HepG2 (cell line): ENCODE measurements around the gene MYBL2. TPM values are rescaled to one million over a fixed set of nuclear protein-coding genes. Genes with fewer than 3 reads are reported as not detected.

Source experiments
- BRCA1 ChIP-seq: sonication (generic); formaldehyde crosslinking; IDR thresholded peaks from 2 replicates; pipeline ENCODE4 v1.4.0; 2020; ENCODE audit warnings: missing genetic modification reagents
- FOXK1 ChIP-seq: sonication (generic); formaldehyde crosslinking; IDR thresholded peaks from 2 replicates; pipeline ENCODE4 v1.4.0; 2020; ENCODE audit warnings: low read depth, missing genetic modification reagents, borderline replicate concordance
- JDP2 ChIP-seq: sonication (generic); formaldehyde crosslinking; IDR thresholded peaks from 2 replicates; pipeline ENCODE4 v1.8.1; 2022; ENCODE audit warnings: missing genetic modification reagents, borderline replicate concordance
- KLF11 ChIP-seq: IDR thresholded peaks from 2 replicates; pipeline ENCODE4 v1.6.1; 2016; ENCODE audit warnings: missing compliant biosample characterization
- MED1 ChIP-seq: sonication (generic); formaldehyde crosslinking; IDR thresholded peaks from 2 replicates; pipeline ENCODE4 v1.4.0; 2020; ENCODE audit warnings: missing genetic modification reagents
- MIER2 ChIP-seq: IDR thresholded peaks from 2 replicates; pipeline ENCODE4 v1.6.1; 2016; ENCODE audit warnings: missing biosample characterization, missing genetic modification reagents
- RARG ChIP-seq: sonication (generic); formaldehyde crosslinking; IDR thresholded peaks from 2 replicates; pipeline ENCODE4 v1.4.0; 2020; ENCODE audit warnings: low read depth, mild to moderate bottlenecking, missing genetic modification reagents
- REL ChIP-seq: sonication (generic); formaldehyde crosslinking; conservative IDR thresholded peaks from 2 replicates; pipeline ENCODE4 v1.8.0; 2022; ENCODE audit warnings: mild to moderate bottlenecking, missing genetic modification reagents, moderate library complexity
- RFX3 ChIP-seq: IDR thresholded peaks from 2 replicates; pipeline ENCODE4 v1.6.1; 2016; ENCODE audit warnings: missing biosample characterization, missing genetic modification reagents
- SRF ChIP-seq: IDR thresholded peaks from 2 replicates; pipeline ENCODE4 v1.6.1; 2011; ENCODE audit warnings: mild to moderate bottlenecking, low read depth, low read length, moderate library complexity
- SRSF1 ChIP-seq: fragments of 200-400 bp; formaldehyde crosslinking; optimal IDR thresholded peaks from 2 replicates; pipeline ENCODE3; 2017; ENCODE audit warnings: mild to moderate bottlenecking, low read depth, low read length, moderate library complexity
- TCF7L2 ChIP-seq: IDR thresholded peaks from 2 replicates; pipeline ENCODE4 v1.6.1; 2011; ENCODE audit warnings: mild to moderate bottlenecking, low read depth, low read length, moderate library complexity
- ZNF251 ChIP-seq: sonication (generic); formaldehyde crosslinking; IDR thresholded peaks from 2 replicates; pipeline ENCODE4 v1.9.0; 2021; ENCODE audit warnings: mild to moderate bottlenecking, missing genetic modification reagents
- ZNF263 ChIP-seq: sonication (generic); formaldehyde crosslinking; IDR thresholded peaks from 2 replicates; pipeline ENCODE4 v1.4.0; 2020; ENCODE audit warnings: missing genetic modification reagents
- ZNF326 ChIP-seq: sonication (generic); formaldehyde crosslinking; IDR thresholded peaks from 2 replicates; pipeline ENCODE4 v1.4.0; 2020; ENCODE audit warnings: missing genetic modification reagents, borderline replicate concordance
- ZNF598 ChIP-seq: sonication (generic); formaldehyde crosslinking; IDR thresholded peaks from 2 replicates; pipeline ENCODE4 v1.5.1; 2020; ENCODE audit warnings: mild to moderate bottlenecking, missing genetic modification reagents, borderline replicate concordance
- polyA plus RNA-seq, 8 experiments: library from polyadenylated mRNA; depleted of rRNA in 3 of 8; stranded (reverse) in 7 of 8; unstranded in 1 of 8; fragments of >200 nt; fragmentation: Illumina TruSeq in 4 of 8; extraction: Trizol in 4 of 8; gene quantifications; 2 replicates each; pipeline versions ENCODE4 v1.2.1 to v1.2.3, GENCODE V29; 2011 to 2016; ENCODE audit warnings: low read depth in 4 of 8, missing spikeins in 1 of 8, mixed read lengths in 1 of 8; ENCODE audit not compliant: insufficient read depth in 1 of 8
- total RNA-seq, 5 experiments: library from RNA; depleted of rRNA; stranded (reverse); fragments of >200 nt; fragmentation: Illumina TruSeq; extraction: Trizol; gene quantifications; 2 replicates each; pipeline ENCODE4 v1.2.3, GENCODE V29; 2016; ENCODE audit warnings: low read depth in 1 of 5
- TF ChIP-seq, protein P1 (sequence below): sonication (generic); formaldehyde crosslinking; IDR thresholded peaks from 2 replicates; pipeline ENCODE4 v1.8.0; 2022; ENCODE audit warnings: missing genetic modification reagents, mild to moderate bottlenecking, inconsistent platforms, borderline replicate concordance
- TF ChIP-seq, protein P2 (sequence below): sonication (generic); formaldehyde crosslinking; IDR thresholded peaks from 2 replicates; pipeline ENCODE4 v1.5.0; 2020; ENCODE audit warnings: mild to moderate bottlenecking, low read depth, missing genetic modification reagents, borderline replicate concordance
- TF ChIP-seq, protein P3 (sequence below): sonication (generic); formaldehyde crosslinking; IDR thresholded peaks from 2 replicates; pipeline ENCODE4 v1.4.0; 2020; ENCODE audit warnings: low read depth, mild to moderate bottlenecking, missing genetic modification reagents
- TF ChIP-seq, protein P4 (sequence below): sonication (generic); formaldehyde crosslinking; IDR thresholded peaks from 2 replicates; pipeline ENCODE4 v1.8.0; 2022; ENCODE audit warnings: missing genetic modification reagents, low read depth, mild to moderate bottlenecking, borderline replicate concordance
- TF ChIP-seq, protein P5 (sequence below): fragments of 450-650 bp; IDR thresholded peaks from 2 replicates; pipeline ENCODE4 v1.6.1; 2017
- TF ChIP-seq, protein P6 (sequence below): IDR thresholded peaks from 2 replicates; pipeline ENCODE4 v1.6.1; 2016; ENCODE audit warnings: low read depth, control low read depth

The MYBL2 gene
- total and polyA plus RNA-seq, 2 of the 13 experiments (the other 11 are each of a cell fraction or from before 2014, with no cell fraction given) = 11.9 to 66.2 TPM

DNA sequence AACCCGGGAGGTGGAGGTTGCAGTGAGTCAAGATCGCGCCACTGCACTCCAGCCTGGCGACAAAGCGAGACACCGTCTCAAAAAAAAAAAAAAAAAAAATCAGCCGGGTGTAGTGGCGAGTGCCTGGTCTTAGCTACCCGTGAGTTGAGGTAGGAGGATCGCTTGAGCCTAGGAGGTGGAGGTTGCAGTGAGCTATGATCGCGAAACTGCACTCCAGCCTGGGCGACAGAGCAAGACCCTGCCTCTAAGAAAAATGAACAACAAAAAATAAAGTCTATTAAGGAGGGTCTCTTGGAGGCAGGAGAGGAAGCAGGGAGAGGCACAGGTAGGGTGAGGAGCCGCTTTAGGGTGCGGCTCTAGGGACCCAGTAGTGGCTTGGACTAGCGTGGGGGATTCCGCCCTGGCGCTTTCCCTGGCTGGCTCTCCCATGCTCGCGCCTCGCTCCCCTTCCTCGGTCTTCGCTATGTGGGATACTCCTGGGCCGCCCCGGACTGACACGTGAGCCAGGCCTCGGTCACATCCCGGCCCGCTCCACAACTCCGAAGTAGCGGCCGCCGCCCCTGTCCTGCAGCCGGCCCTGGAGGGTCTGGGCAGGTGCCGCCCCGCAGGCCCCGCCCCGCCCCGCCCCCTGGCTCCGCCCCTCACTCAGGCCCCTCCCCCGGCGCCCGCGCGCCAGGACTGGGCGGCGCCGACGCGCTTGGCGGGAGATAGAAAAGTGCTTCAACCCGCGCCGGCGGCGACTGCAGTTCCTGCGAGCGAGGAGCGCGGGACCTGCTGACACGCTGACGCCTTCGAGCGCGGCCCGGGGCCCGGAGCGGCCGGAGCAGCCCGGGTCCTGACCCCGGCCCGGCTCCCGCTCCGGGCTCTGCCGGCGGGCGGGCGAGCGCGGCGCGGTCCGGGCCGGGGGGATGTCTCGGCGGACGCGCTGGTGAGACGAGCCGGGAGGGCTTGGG is at the start of gene MYBL2 (continued):
- TF ChIP-seq ZNF251 (CRISPR knock-in tag) = peak; percentile 12; the same call in 1 of the 2 replicates
- peak; percentile 47; the same call in 1 of the 2 replicates for TF ChIP-seq MED1 (CRISPR knock-in tag)
- no peak; the same call in 1 of the 2 replicates for TF ChIP-seq ZNF598 (CRISPR knock-in tag)
- TF ChIP-seq REL = peak; percentile 93
- TF ChIP-seq SRF = no peak
- TF ChIP-seq, protein P1, sequence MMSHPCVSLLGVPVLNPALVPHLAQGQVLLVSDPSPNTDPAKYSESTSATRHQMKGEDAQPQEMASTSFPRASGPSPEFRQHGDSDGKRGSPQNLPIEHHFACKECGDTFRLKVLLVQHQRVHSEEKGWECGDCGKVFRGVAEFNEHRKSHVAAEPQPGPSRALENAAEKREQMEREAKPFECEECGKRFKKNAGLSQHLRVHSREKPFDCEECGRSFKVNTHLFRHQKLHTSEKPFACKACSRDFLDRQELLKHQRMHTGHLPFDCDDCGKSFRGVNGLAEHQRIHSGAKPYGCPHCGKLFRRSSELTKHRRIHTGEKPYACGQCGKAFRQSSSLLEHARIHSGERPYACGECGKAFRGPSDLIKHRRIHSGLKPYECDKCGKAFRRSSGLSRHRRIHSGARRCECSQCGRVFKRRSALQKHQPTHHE = no peak
- peak; percentile 39; the same call in 1 of the 2 replicates for TF ChIP-seq KLF11
- no peak for TF ChIP-seq RFX3 (CRISPR knock-in tag)
- TF ChIP-seq, protein P2, sequence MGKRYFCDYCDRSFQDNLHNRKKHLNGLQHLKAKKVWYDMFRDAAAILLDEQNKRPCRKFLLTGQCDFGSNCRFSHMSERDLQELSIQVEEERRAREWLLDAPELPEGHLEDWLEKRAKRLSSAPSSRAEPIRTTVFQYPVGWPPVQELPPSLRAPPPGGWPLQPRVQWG (CRISPR knock-in tag) = no peak
- no peak for TF ChIP-seq RARG (CRISPR knock-in tag)
- TF ChIP-seq, protein P3, sequence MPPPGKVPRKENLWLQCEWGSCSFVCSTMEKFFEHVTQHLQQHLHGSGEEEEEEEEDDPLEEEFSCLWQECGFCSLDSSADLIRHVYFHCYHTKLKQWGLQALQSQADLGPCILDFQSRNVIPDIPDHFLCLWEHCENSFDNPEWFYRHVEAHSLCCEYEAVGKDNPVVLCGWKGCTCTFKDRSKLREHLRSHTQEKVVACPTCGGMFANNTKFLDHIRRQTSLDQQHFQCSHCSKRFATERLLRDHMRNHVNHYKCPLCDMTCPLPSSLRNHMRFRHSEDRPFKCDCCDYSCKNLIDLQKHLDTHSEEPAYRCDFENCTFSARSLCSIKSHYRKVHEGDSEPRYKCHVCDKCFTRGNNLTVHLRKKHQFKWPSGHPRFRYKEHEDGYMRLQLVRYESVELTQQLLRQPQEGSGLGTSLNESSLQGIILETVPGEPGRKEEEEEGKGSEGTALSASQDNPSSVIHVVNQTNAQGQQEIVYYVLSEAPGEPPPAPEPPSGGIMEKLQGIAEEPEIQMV (CRISPR knock-in tag) = 0 out of 2 replicates have a peak, but pooled peaks have one; percentile 30
- TF ChIP-seq MIER2 (CRISPR knock-in tag) = peak; percentile 65; the same call in 1 of the 2 replicates
- no peak for TF ChIP-seq ZNF326 (CRISPR knock-in tag)
- TF ChIP-seq, protein P4, sequence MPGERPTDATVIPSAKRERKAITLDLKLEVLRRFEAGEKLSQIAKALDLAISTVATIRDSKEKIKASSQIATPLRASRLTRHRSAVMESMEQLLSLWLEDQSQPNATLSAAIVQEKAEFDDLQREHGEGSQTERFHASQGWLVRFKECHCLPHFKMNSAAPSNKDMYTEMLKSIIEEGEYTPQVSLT = no peak
- TF ChIP-seq TCF7L2 = no peak
- no peak for TF ChIP-seq SRSF1
- peak; percentile 71; the same call in 1 of the 2 replicates for TF ChIP-seq JDP2 (CRISPR knock-in tag)
- no peak for TF ChIP-seq FOXK1 (CRISPR knock-in tag)
- no peak for TF ChIP-seq BRCA1 (CRISPR knock-in tag)
- TF ChIP-seq, protein P5, sequence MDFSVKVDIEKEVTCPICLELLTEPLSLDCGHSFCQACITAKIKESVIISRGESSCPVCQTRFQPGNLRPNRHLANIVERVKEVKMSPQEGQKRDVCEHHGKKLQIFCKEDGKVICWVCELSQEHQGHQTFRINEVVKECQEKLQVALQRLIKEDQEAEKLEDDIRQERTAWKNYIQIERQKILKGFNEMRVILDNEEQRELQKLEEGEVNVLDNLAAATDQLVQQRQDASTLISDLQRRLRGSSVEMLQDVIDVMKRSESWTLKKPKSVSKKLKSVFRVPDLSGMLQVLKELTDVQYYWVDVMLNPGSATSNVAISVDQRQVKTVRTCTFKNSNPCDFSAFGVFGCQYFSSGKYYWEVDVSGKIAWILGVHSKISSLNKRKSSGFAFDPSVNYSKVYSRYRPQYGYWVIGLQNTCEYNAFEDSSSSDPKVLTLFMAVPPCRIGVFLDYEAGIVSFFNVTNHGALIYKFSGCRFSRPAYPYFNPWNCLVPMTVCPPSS = no peak
- TF ChIP-seq, protein P6, sequence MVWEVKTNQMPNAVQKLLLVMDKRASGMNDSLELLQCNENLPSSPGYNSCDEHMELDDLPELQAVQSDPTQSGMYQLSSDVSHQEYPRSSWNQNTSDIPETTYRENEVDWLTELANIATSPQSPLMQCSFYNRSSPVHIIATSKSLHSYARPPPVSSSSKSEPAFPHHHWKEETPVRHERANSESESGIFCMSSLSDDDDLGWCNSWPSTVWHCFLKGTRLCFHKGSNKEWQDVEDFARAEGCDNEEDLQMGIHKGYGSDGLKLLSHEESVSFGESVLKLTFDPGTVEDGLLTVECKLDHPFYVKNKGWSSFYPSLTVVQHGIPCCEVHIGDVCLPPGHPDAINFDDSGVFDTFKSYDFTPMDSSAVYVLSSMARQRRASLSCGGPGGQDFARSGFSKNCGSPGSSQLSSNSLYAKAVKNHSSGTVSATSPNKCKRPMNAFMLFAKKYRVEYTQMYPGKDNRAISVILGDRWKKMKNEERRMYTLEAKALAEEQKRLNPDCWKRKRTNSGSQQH = peak; percentile 99
- TF ChIP-seq ZNF263 (CRISPR knock-in tag) = peak; percentile 62; the same call in 1 of the 2 replicates
